22Rv1 (cell line): ENCODE measurements around the gene CHD9NB.

ENCODE experiments used
- H3K27ac ChIP-seq: fragments of 450-650 bp; 2 replicates; pipeline ENCODE4 v1.5.1; 2017
- CTCF ChIP-seq: fragments of 450-650 bp; IDR thresholded peaks from 2 replicates; pipeline ENCODE4 v1.5.1; 2017; ENCODE audit warnings: mild to moderate bottlenecking
- ZFX ChIP-seq: fragments of 450-650 bp; IDR thresholded peaks from 2 replicates; pipeline ENCODE4 v1.6.1; 2017; ENCODE audit warnings: antibody characterized with exemption, borderline replicate concordance

The CHD9NB gene

GRCh38 chr16:53061701-53062159 lies 9.0 kb upstream of the CHD9NB start:
- no peak overlapping the region for H3K27ac ChIP-seq
- TF ChIP-seq ZFX: no peak
- no peak for TF ChIP-seq CTCF

- no peak overlapping the region for H3K27ac ChIP-seq
- no peak for TF ChIP-seq ZFX
- TF ChIP-seq CTCF: no peak
Observed at GRCh38 chr16:53061256-53061655, 8.6 kb upstream of the CHD9NB start.

GRCh38 chr16:53059672-53060071 lies 7.0 kb upstream of the CHD9NB start:
- no peak for TF ChIP-seq ZFX
- TF ChIP-seq CTCF: no peak
- no peak overlapping the region for H3K27ac ChIP-seq

- H3K27ac ChIP-seq: no peak overlapping the region
- TF ChIP-seq CTCF: no peak
Observed at GRCh38 chr16:53058882-53059281, 6.2 kb upstream of the CHD9NB start.

- TF ChIP-seq ZFX (no peak), CTCF (no peak)
- H3K27ac ChIP-seq: no peak overlapping the region
Observed at GRCh38 chr16:53058441-53058840, 5.7 kb upstream of the CHD9NB start.

GRCh38 chr16:53057658-53058057 lies 5.0 kb upstream of the CHD9NB start:
- TF ChIP-seq CTCF (no peak), ZFX (no peak)
- H3K27ac ChIP-seq: no peak overlapping the region

GRCh38 chr16:53056392-53056881 lies 3.7 kb upstream of the CHD9NB start:
- TF ChIP-seq CTCF (no peak), ZFX (no peak)
- H3K27ac ChIP-seq: no peak overlapping the region
